Liver (tissue), 9 donors: ENCODE results near the gene NAA10. TPM values are rescaled to one million over a fixed set of nuclear protein-coding genes. Genes with fewer than 3 reads are reported as not detected.

Experiments used
- DNase-seq: peaks from one replicate; pipeline ENCODE4 v3.0.0-alpha.2; 2017; ENCODE audit warnings: low spot score
- H3K27ac ChIP-seq, 2 donors: one replicate each; pipeline ENCODE4 v1.7.0; 2013; ENCODE audit warnings: inconsistent platforms in 2 of 2, low read length in 2 of 2, control low read depth in 1 of 2, low read depth in 1 of 2, mild to moderate bottlenecking in 1 of 2
- H3K27me3 ChIP-seq, 4 donors: one replicate each; pipeline versions ENCODE4 v1.6.1 to v1.7.0; 2013; ENCODE audit warnings: low read length in 3 of 4, inconsistent platforms in 1 of 4, mild to moderate bottlenecking in 1 of 4, moderate library complexity in 1 of 4; ENCODE audit not compliant: control insufficient read depth in 4 of 4, insufficient read depth in 4 of 4
- H3K36me3 ChIP-seq, 4 donors: one replicate each; pipeline versions ENCODE4 v1.6.1 to v1.7.0; 2013; ENCODE audit warnings: low read length in 3 of 4, mild to moderate bottlenecking in 3 of 4, low read depth in 1 of 4, moderate library complexity in 1 of 4; ENCODE audit not compliant: control insufficient read depth in 4 of 4, insufficient read depth in 3 of 4
- H3K4me1 ChIP-seq, 4 donors: one replicate each; pipeline versions ENCODE4 v1.6.1 to v1.7.0; 2013; ENCODE audit warnings: low read length in 3 of 4, mild to moderate bottlenecking in 3 of 4, moderate library complexity in 1 of 4; ENCODE audit not compliant: control insufficient read depth in 4 of 4, insufficient read depth in 4 of 4
- H3K4me3 ChIP-seq, 3 donors: one replicate each; pipeline versions ENCODE4 v1.6.1 to v1.7.0; 2013; ENCODE audit warnings: low read length in 3 of 3, control low read depth in 1 of 3, low read depth in 1 of 3, mild to moderate bottlenecking in 1 of 3
- H3K9ac ChIP-seq, 2 donors: one replicate each; pipeline ENCODE4 v1.7.0; 2013; ENCODE audit warnings: low read length in 2 of 2, mild to moderate bottlenecking in 2 of 2, moderate library complexity in 2 of 2, control low read depth in 1 of 2, low read depth in 1 of 2
- H3K9me3 ChIP-seq, 4 donors: one replicate each; pipeline versions ENCODE4 v1.6.1 to v1.7.0; 2013; ENCODE audit warnings: low read length in 3 of 4; ENCODE audit not compliant: control insufficient read depth in 4 of 4
- EGR1 ChIP-seq, 2 donors: IDR thresholded peaks; 2 replicates each; pipeline ENCODE4 v1.6.1; 2016 to 2018; ENCODE audit warnings: antibody characterized with exemption in 2 of 2, low read depth in 2 of 2
- FOXA1 ChIP-seq: IDR thresholded peaks from 2 replicates; pipeline ENCODE4 v1.6.1; 2016; ENCODE audit warnings: antibody characterized with exemption
- FOXA2 ChIP-seq: IDR thresholded peaks from 2 replicates; pipeline ENCODE4 v1.6.1; 2016; ENCODE audit warnings: antibody characterized with exemption
- HNF4A ChIP-seq, 2 donors: conservative IDR thresholded peaks; 2 replicates each; pipeline ENCODE4 v1.6.1; 2016; ENCODE audit warnings: antibody characterized with exemption in 2 of 2, mild to moderate bottlenecking in 2 of 2
- HNF4G ChIP-seq: IDR thresholded peaks from 2 replicates; pipeline ENCODE4 v1.6.1; 2016; ENCODE audit warnings: antibody characterized with exemption
- JUND ChIP-seq, 2 donors: IDR thresholded peaks; 2 replicates each; pipeline ENCODE4 v1.6.1; 2016; ENCODE audit warnings: antibody characterized with exemption in 2 of 2
- NR2F2 ChIP-seq: IDR thresholded peaks from 2 replicates; pipeline ENCODE4 v1.6.1; 2016; ENCODE audit warnings: antibody characterized with exemption
- RAD21 ChIP-seq, 2 donors: IDR thresholded peaks; 2 replicates each; pipeline ENCODE4 v1.6.1; 2016; ENCODE audit warnings: antibody characterized with exemption in 2 of 2, mild to moderate bottlenecking in 2 of 2
- RXRA ChIP-seq, 2 donors: IDR thresholded peaks; 2 replicates each; pipeline ENCODE4 v1.6.1; 2017 to 2018; ENCODE audit warnings: antibody characterized with exemption in 2 of 2, mild to moderate bottlenecking in 1 of 2
- SP1 ChIP-seq: IDR thresholded peaks from 2 replicates; pipeline ENCODE4 v1.6.1; 2018; ENCODE audit warnings: antibody characterized with exemption, mild to moderate bottlenecking
- TAF1 ChIP-seq: conservative IDR thresholded peaks from 2 replicates; pipeline ENCODE4 v1.6.1; 2016; ENCODE audit warnings: antibody characterized with exemption, mild to moderate bottlenecking
- YY1 ChIP-seq: IDR thresholded peaks from 2 replicates; pipeline ENCODE4 v1.6.1; 2016; ENCODE audit warnings: antibody characterized with exemption, mild to moderate bottlenecking
- WGBS: extraction: QIAGEN DNeasy Blood & Tissue Kit; methylation state at CpG from one replicate; pipeline ENCODE4 v1.1.7; 2013; 5-methylcytosine and 5-hydroxymethylcytosine counted together
- polyA plus RNA-seq, 2 donors: library from polyadenylated mRNA; stranded (reverse) in 1 of 2; unstranded in 1 of 2; fragments of 200-250 nt in 1 of 2; fragments of >200 nt in 1 of 2; fragmentation: Nextera tagmentation in 1 of 2; extraction: Ambion mirVana in 1 of 2; gene quantifications; one replicate each; pipeline versions ENCODE4 v1.2.1 to v1.2.3, GENCODE V29; 2013 to 2015
- total RNA-seq, 2 donors: library from RNA; depleted of rRNA; stranded (reverse); fragments of >200 nt; gene quantifications; one replicate each; pipeline ENCODE4 v1.2.3, GENCODE V29; 2014
- TF ChIP-seq, protein P1 (sequence below): IDR thresholded peaks from 2 replicates; pipeline ENCODE4 v1.6.1; 2016; ENCODE audit warnings: antibody characterized with exemption, mild to moderate bottlenecking
- TF ChIP-seq, protein P2 (sequence below): IDR thresholded peaks from 2 replicates; pipeline ENCODE4 v1.6.1; 2016; ENCODE audit warnings: antibody characterized with exemption
- TF ChIP-seq, protein P3 (sequence below): IDR thresholded peaks from 2 replicates; pipeline ENCODE4 v1.6.1; 2016; ENCODE audit warnings: antibody characterized with exemption
- TF ChIP-seq, protein P4 (sequence below): IDR thresholded peaks from 2 replicates; pipeline ENCODE4 v1.6.1; 2016; ENCODE audit warnings: antibody characterized with exemption
- donor health status: healthy.
- donor health status: healthy.
- donor health status: healthy.
- donor health status: healthy.
- donor health status: healthy.

NAA10 gene
- total and polyA plus RNA-seq, 4 donors = 20.5 to 58.8 (median 44.4) TPM

DNA sequence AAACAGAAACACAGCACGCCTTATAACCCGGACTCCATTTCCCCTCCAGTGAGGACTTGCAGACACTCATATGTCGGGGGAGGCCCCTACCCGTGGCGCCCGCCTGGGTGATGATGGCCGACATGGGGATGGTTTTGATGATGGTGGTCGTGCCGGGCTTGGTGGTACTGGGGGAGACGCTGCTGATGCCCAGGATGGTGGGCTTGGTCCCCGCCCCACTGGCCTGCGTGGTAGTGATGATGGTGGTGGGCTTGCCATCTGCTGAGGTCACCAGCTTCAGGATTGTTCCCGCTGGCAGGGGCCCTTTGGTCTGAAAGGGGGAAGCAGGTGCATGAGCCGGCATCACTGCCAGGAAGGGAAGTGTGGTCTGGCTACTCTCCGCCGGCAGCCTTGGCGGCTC is 22.4 kb upstream of the NAA10 start:
- TF ChIP-seq TAF1 = no peak
- TF ChIP-seq, protein P1, sequence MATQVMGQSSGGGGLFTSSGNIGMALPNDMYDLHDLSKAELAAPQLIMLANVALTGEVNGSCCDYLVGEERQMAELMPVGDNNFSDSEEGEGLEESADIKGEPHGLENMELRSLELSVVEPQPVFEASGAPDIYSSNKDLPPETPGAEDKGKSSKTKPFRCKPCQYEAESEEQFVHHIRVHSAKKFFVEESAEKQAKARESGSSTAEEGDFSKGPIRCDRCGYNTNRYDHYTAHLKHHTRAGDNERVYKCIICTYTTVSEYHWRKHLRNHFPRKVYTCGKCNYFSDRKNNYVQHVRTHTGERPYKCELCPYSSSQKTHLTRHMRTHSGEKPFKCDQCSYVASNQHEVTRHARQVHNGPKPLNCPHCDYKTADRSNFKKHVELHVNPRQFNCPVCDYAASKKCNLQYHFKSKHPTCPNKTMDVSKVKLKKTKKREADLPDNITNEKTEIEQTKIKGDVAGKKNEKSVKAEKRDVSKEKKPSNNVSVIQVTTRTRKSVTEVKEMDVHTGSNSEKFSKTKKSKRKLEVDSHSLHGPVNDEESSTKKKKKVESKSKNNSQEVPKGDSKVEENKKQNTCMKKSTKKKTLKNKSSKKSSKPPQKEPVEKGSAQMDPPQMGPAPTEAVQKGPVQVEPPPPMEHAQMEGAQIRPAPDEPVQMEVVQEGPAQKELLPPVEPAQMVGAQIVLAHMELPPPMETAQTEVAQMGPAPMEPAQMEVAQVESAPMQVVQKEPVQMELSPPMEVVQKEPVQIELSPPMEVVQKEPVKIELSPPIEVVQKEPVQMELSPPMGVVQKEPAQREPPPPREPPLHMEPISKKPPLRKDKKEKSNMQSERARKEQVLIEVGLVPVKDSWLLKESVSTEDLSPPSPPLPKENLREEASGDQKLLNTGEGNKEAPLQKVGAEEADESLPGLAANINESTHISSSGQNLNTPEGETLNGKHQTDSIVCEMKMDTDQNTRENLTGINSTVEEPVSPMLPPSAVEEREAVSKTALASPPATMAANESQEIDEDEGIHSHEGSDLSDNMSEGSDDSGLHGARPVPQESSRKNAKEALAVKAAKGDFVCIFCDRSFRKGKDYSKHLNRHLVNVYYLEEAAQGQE = no peak
- no peak for TF ChIP-seq EGR1 (IDR thresholded peaks at IDR 0.05; ENCODE audit: low read depth in 2 of 2)
- TF ChIP-seq SP1 = no peak
- TF ChIP-seq HNF4A (conservative IDR thresholded peaks at IDR 0.05) = no peak
- TF ChIP-seq RXRA (IDR thresholded peaks at IDR 0.05) = no peak
- TF ChIP-seq, protein P2, sequence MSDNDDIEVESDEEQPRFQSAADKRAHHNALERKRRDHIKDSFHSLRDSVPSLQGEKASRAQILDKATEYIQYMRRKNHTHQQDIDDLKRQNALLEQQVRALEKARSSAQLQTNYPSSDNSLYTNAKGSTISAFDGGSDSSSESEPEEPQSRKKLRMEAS = no peak
- no peak for TF ChIP-seq FOXA2
- TF ChIP-seq, protein P3, sequence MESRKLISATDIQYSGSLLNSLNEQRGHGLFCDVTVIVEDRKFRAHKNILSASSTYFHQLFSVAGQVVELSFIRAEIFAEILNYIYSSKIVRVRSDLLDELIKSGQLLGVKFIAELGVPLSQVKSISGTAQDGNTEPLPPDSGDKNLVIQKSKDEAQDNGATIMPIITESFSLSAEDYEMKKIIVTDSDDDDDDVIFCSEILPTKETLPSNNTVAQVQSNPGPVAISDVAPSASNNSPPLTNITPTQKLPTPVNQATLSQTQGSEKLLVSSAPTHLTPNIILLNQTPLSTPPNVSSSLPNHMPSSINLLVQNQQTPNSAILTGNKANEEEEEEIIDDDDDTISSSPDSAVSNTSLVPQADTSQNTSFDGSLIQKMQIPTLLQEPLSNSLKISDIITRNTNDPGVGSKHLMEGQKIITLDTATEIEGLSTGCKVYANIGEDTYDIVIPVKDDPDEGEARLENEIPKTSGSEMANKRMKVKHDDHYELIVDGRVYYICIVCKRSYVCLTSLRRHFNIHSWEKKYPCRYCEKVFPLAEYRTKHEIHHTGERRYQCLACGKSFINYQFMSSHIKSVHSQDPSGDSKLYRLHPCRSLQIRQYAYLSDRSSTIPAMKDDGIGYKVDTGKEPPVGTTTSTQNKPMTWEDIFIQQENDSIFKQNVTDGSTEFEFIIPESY = no peak
- TF ChIP-seq FOXA1 = no peak
- no peak for TF ChIP-seq JUND (IDR thresholded peaks at IDR 0.05)
- TF ChIP-seq NR2F2 = no peak
- TF ChIP-seq, protein P4, sequence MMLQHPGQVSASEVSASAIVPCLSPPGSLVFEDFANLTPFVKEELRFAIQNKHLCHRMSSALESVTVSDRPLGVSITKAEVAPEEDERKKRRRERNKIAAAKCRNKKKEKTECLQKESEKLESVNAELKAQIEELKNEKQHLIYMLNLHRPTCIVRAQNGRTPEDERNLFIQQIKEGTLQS = no peak
- no peak for TF ChIP-seq RAD21 (IDR thresholded peaks at IDR 0.05)
- no peak for TF ChIP-seq HNF4G
- Histone ChIP-seq H3K27me3 (no peaks in the 10 kb centered on the region), H3K4me3 (no peak overlapping the region), H3K9me3 (no peaks in the 10 kb centered on the region), H3K36me3 (peaks cover 29 to 94% (median 35%) of the 10 kb centered on the region in 4 donors), H3K27ac (no peak overlapping the region), H3K4me1 (no peaks in the 10 kb centered on the region), H3K9ac (no peak overlapping the region)
- no peak for DNase-seq
- 93% methylated on average over 17 of the region's 17 CpGs for WGBS

DNA sequence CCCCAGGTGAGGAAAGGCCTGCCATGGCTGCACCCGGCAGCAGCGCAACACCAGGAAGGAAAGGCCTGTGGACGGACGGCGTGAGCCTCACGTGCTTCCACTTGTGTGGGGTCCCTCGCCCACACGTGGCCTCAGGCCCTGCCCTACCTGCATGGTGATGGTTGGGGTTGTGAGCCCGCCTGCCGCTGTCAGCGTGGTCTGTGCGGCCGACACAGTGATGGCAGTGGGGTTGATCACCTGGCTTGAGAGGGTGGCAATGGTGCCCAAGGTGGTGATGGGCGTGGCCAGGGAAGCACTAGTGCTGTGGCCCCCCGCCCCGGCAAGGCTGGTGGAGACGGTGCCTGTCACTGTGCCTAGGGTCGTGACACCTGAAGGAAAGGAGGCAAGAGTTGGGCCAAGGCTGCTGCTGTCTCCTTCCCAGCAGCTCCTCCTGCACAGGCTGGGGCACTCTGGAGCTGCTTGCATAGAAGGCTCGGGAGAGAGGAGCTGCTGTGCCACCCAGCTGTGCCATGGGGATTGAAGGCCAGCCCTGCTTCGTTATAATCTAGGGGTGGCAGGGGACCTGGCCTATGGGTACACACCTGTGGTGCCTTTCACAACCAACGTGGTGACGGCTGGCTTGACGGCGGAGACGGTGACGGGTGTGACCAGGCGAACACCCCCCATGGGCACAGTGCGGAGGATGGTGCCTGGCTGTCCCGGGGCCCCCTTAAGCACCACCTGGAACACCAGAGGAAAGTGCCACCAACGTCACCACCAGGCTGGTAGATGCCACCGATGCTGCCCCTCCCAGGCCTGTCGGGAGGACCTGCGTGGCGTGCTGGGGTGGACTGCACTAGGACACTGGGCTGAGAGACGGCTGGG is 21.4 kb upstream of the NAA10 start:
- WGBS = 93% methylated on average over 35 of the region's 35 CpGs
- no peaks in the 10 kb centered on the region for H3K4me1 ChIP-seq
- TF ChIP-seq, protein P1 = no peak
- TF ChIP-seq FOXA1 (no peak), HNF4A (conservative IDR thresholded peaks at IDR 0.05) (no peak), TAF1 (no peak), YY1 (no peak)
- TF ChIP-seq, protein P4 = no peak

More for the DNA sequence above, 21.4 kb upstream of the NAA10 start:
- no peaks in the 10 kb centered on the region for H3K27me3 ChIP-seq
- no peak overlapping the region for H3K4me3 ChIP-seq
- DNase-seq = no peak
- peaks cover 32 to 94% (median 34%) of the 10 kb centered on the region in 4 donors for H3K36me3 ChIP-seq
- H3K9me3 ChIP-seq = no peaks in the 10 kb centered on the region
- no peak overlapping the region for H3K27ac ChIP-seq
- H3K9ac ChIP-seq = no peak overlapping the region
